Esophagus squamous epithelium (tissue), 5 donors: ENCODE results near the gene C5orf58. TPM values are rescaled to one million over a fixed set of nuclear protein-coding genes. Genes with fewer than 3 reads are reported as not detected.

ENCODE experiments used
- DNase-seq: peaks from one replicate; lab custom pipeline; 2025; lab: John Stamatoyannopoulos, UW
- H3K27ac ChIP-seq, 4 donors: fragments of 200-600 bp; sonication (generic); one replicate each; pipeline ENCODE4 v1.5.1; 2016 to 2019; ENCODE audit warnings: mild to moderate bottlenecking in 1 of 4
- H3K27me3 ChIP-seq, 4 donors: fragments of 200-600 bp; sonication (generic); 1 replicate in 3 of 4; 2 replicates in 1 of 4; pipeline versions ENCODE4 v1.5.1 to v1.6.0; 2017 to 2021; ENCODE audit warnings: antibody characterized with exemption in 1 of 4
- H3K36me3 ChIP-seq, 3 donors: fragments of 200-600 bp; sonication (generic); one replicate each; pipeline ENCODE4 v1.5.1; 2016 to 2019
- H3K4me1 ChIP-seq, 3 donors: fragments of 200-600 bp; sonication (generic); one replicate each; pipeline ENCODE4 v1.5.1; 2017 to 2019
- H3K4me3 ChIP-seq, 4 donors: fragments of 200-600 bp; sonication (generic); 1 replicate in 3 of 4; 2 replicates in 1 of 4; pipeline ENCODE4 v1.5.1; 2016 to 2019; ENCODE audit warnings: mild to moderate bottlenecking in 2 of 4, moderate library complexity in 1 of 4
- H3K9me3 ChIP-seq, 3 donors: fragments of 200-600 bp; sonication (generic); one replicate each; pipeline ENCODE4 v1.5.1; 2016 to 2019
- POLR2A ChIP-seq, 4 donors: fragments of 450-650 bp; IDR thresholded peaks; one replicate each; pipeline ENCODE4 v1.6.1; 2017; ENCODE audit warnings: antibody characterized with exemption in 4 of 4, mild to moderate bottlenecking in 4 of 4, moderate library complexity in 3 of 4
- WGBS, 2 donors: methylation state at CpG; one replicate each; pipeline ENCODE4 v1.1.5; 2018; 5-methylcytosine and 5-hydroxymethylcytosine counted together
- intact Hi-C: fragments of 100-400 bp; cut with DNase I; formaldehyde crosslinking; loops from one replicate; pipeline ENCODE4 v1.15.0; 2022
- total RNA-seq, 4 donors: library from RNA; depleted of rRNA; stranded (reverse); fragments of >200 nt; gene quantifications; one replicate each; pipeline ENCODE4 v1.1.0, GENCODE V29; 2016
- TF ChIP-seq, protein P1 (sequence below), 6 experiments: fragments of 450-650 bp in 4 of 6; fragments of 200-600 bp in 2 of 6; sonication (generic) in 2 of 6; IDR thresholded peaks; one replicate each; pipeline ENCODE4 v1.5.1; 2016 to 2019; ENCODE audit warnings: antibody characterized with exemption in 6 of 6, mild to moderate bottlenecking in 4 of 6, moderate library complexity in 4 of 6
- donor health status: DM: yes; HTN: yes; CAD: no.

The C5orf58 gene
- not detected for total RNA-seq

GRCh38 chr5:170232786-170233185 is at the start of gene C5orf58:
TSS of gene C5orf58 (plus strand) at chr5:170232985. CDS start at chr5:170234977, 1,992 bp downstream.
- H3K27ac ChIP-seq, result no peak within 1 kb of the TSS
- no peaks in the 10 kb centered on the region for H3K36me3 ChIP-seq
- no peaks in the 10 kb centered on the region for H3K27me3 ChIP-seq
- WGBS, 2 donors, result 92 to 94% methylated on average over 19 to 20 of the region's 27 CpGs
- H3K9me3 ChIP-seq, result no peaks in the 10 kb centered on the region
- DNase-seq, result no peak
- no peak within 1 kb of the TSS for H3K4me3 ChIP-seq
- TF ChIP-seq, protein P1, sequence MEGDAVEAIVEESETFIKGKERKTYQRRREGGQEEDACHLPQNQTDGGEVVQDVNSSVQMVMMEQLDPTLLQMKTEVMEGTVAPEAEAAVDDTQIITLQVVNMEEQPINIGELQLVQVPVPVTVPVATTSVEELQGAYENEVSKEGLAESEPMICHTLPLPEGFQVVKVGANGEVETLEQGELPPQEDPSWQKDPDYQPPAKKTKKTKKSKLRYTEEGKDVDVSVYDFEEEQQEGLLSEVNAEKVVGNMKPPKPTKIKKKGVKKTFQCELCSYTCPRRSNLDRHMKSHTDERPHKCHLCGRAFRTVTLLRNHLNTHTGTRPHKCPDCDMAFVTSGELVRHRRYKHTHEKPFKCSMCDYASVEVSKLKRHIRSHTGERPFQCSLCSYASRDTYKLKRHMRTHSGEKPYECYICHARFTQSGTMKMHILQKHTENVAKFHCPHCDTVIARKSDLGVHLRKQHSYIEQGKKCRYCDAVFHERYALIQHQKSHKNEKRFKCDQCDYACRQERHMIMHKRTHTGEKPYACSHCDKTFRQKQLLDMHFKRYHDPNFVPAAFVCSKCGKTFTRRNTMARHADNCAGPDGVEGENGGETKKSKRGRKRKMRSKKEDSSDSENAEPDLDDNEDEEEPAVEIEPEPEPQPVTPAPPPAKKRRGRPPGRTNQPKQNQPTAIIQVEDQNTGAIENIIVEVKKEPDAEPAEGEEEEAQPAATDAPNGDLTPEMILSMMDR (IDR thresholded peaks at IDR 0.05), result no peak
- TF ChIP-seq POLR2A (IDR thresholded peaks at IDR 0.05), result no peak
- intact Hi-C loops, result no loop called here
- no peaks in the 10 kb centered on the region for H3K4me1 ChIP-seq

- 33 to 71% methylated on average over 4 to 6 of the region's 12 CpGs for WGBS, 2 donors
- Histone ChIP-seq H3K4me1 (no peaks in the 10 kb centered on the region), H3K36me3 (no peaks in the 10 kb centered on the region), H3K4me3 (no peak overlapping the region), H3K9me3 (no peaks in the 10 kb centered on the region), H3K27ac (no peak overlapping the region), H3K27me3 (peaks cover 0 to 9% (median 0%) of the 10 kb centered on the region in 4 donors)
- no peak for TF ChIP-seq POLR2A (IDR thresholded peaks at IDR 0.05)
- TF ChIP-seq, protein P1 (IDR thresholded peaks at IDR 0.05), result peak in 5 of 6 experiments; percentile 56 to 75 (median 61)
- intact Hi-C loops, result no loop called here
- DNase-seq, result no peak
Measured at GRCh38 chr5:170183816-170184687, 48.7 kb upstream of the C5orf58 start.

GRCh38 chr5:170184737-170185136 is 48.0 kb upstream of the C5orf58 start:
- H3K4me3 ChIP-seq, result no peak overlapping the region
- peaks cover 0 to 9% (median 0%) of the 10 kb centered on the region in 4 donors for H3K27me3 ChIP-seq
- H3K4me1 ChIP-seq, result no peaks in the 10 kb centered on the region
- DNase-seq, result no peak
- H3K36me3 ChIP-seq, result no peaks in the 10 kb centered on the region
- H3K9me3 ChIP-seq, result no peaks in the 10 kb centered on the region
- no peak for TF ChIP-seq POLR2A (IDR thresholded peaks at IDR 0.05)
- TF ChIP-seq, protein P1 (IDR thresholded peaks at IDR 0.05), result no peak
- intact Hi-C loops, result loop anchor here (5.0 kb wide), 1 partner anchor 82 kb away; no protein-coding TSS in a partner anchor
- no peak overlapping the region for H3K27ac ChIP-seq
- WGBS, 2 donors, result 80 to 81% methylated on average over 4 of the region's 4 CpGs

DNA sequence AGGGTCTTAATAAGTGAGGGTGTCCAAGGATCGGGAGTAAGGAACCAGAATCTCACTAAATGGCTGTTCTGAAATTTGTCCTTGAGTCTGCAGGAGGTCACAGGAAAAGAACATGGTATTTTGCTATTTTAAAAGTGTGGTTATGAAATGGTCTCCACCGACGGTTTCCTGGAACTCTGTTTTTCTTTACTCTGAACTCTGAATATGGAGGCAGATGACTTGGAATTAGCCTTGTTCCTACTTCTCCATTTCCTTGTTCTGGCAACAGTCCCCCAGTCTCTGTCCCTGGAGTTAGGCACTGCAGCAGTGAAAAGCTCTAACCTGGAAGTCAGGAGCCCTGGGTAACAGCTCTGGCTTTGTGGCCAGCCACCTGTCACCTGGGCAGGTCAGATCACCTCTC is 46.6 kb upstream of the C5orf58 start:
- no peak for DNase-seq
- intact Hi-C loops, result loop anchor here (5.0 kb wide), 1 partner anchor 84 kb away; no protein-coding TSS in a partner anchor
- no peaks in the 10 kb centered on the region for H3K36me3 ChIP-seq
- H3K9me3 ChIP-seq, result no peaks in the 10 kb centered on the region
- WGBS, 2 donors, result 55 to 79% methylated on average over 3 of the region's 3 CpGs
- no peak overlapping the region for H3K4me3 ChIP-seq
- TF ChIP-seq, protein P1 (IDR thresholded peaks at IDR 0.05), result no peak
- TF ChIP-seq POLR2A (IDR thresholded peaks at IDR 0.05), result no peak
- no peak overlapping the region for H3K27ac ChIP-seq
- peaks cover 0 to 9% (median 0%) of the 10 kb centered on the region in 4 donors for H3K27me3 ChIP-seq
- no peaks in the 10 kb centered on the region for H3K4me1 ChIP-seq

- WGBS, 2 donors, result 66 to 74% methylated on average over 6 to 7 of the region's 7 CpGs
- Histone ChIP-seq H3K9me3 (no peaks in the 10 kb centered on the region), H3K4me1 (no peaks in the 10 kb centered on the region), H3K4me3 (no peak overlapping the region), H3K36me3 (no peaks in the 10 kb centered on the region), H3K27me3 (peaks cover 0 to 9% (median 0%) of the 10 kb centered on the region in 4 donors), H3K27ac (no peak overlapping the region)
- intact Hi-C loops, result loop anchor here (5.0 kb wide), 1 partner anchor 85 kb away; no protein-coding TSS in a partner anchor
- no peak for TF ChIP-seq POLR2A (IDR thresholded peaks at IDR 0.05)
- TF ChIP-seq, protein P1 (IDR thresholded peaks at IDR 0.05), result no peak
- no peak for DNase-seq
Measured at GRCh38 chr5:170186856-170187255, 45.9 kb upstream of the C5orf58 start.
